Stimulated activated CD8-positive, alpha-beta memory T cell treated with anti-CD3 and anti-CD28 coated beads, Interleukin-15, amount 100 ng/mL, for 4 hours (primary cell): Measurements from ENCODE around the gene MFAP1.
"Not testable (repeated sequence)": the region's sequence is repeated elsewhere in the genome, so short reads cannot be mapped to it uniquely, and the experiment has no call there.

Experiments
- DNase-seq, 2 donors: peaks; one replicate each; pipeline ENCODE4 v3.0.0-alpha.2; 2020; ENCODE audit warnings: low read depth in 2 of 2

Gene MFAP1, protein sequence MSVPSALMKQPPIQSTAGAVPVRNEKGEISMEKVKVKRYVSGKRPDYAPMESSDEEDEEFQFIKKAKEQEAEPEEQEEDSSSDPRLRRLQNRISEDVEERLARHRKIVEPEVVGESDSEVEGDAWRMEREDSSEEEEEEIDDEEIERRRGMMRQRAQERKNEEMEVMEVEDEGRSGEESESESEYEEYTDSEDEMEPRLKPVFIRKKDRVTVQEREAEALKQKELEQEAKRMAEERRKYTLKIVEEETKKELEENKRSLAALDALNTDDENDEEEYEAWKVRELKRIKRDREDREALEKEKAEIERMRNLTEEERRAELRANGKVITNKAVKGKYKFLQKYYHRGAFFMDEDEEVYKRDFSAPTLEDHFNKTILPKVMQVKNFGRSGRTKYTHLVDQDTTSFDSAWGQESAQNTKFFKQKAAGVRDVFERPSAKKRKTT

DNA sequence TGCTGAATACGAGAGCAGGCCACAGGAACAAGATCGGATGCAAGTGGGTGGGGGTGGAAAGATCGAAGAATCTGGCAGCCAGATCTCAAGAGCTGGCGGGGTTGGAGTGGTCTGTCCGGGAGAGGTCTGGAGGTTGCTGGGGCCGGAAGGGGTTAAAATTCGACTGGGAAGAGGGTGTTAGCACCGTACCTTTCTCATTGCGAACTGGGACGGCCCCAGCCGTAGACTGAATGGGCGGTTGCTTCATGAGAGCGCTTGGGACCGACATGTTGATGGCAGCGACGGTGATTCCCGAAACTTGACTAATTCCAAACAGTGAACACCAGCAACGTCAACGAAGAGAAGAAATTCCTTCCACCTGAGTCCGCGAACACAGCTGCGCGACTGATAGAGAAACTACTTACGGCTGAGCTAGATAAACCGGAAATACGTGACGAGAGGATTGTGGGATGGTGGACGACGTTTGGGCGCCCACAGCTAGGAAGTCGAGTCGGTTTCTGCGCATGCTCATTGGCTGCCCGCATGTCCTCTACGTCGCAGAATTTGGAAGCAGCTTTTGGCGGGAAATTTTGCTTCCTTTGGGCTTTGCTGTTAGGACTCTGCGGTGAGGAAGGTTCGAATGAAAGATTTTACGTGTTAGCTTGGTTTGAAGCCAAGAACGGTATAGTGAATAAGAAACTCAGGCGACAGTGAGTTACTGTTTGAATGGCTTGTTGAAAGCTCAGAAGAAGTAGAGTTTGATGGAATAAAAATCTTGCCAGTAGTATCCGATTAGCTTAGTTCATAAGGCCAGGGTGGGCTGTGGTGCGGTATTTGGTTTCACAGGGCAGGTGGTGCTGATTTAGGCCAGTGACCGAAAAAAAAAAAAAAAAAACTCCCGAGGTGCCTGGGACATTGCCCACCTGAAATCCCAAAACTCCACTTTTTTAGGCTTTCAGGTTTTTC is at the start of gene MFAP1:
Gene MFAP1, minus strand, starts transcription at position 389 of the 945 bp plus-strand sequence. Its CDS starts 121 bp downstream, at position 268.
- peak; percentile 78 to 90 for DNase-seq

DNA sequence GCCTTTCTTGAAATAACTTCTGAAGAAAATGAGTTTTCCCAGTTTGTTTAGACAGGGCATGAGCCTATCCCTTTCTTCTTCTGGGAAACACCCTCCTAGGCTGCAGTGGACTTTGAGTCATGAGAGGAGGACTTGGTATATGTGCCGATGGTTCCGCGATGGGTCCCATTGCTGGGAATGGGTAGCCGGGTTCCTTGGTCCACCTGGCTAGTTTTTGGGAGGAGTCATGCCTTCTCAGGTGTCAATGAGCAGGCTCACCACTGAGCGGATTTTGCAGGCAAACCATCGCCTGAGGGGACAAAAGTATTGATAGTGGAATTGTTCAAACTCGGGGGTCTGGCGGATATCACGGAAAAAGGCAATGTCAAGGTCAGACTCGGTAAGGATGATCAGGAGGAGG is 49.2 kb upstream of the MFAP1 start:
- DNase-seq: no peak

DNA sequence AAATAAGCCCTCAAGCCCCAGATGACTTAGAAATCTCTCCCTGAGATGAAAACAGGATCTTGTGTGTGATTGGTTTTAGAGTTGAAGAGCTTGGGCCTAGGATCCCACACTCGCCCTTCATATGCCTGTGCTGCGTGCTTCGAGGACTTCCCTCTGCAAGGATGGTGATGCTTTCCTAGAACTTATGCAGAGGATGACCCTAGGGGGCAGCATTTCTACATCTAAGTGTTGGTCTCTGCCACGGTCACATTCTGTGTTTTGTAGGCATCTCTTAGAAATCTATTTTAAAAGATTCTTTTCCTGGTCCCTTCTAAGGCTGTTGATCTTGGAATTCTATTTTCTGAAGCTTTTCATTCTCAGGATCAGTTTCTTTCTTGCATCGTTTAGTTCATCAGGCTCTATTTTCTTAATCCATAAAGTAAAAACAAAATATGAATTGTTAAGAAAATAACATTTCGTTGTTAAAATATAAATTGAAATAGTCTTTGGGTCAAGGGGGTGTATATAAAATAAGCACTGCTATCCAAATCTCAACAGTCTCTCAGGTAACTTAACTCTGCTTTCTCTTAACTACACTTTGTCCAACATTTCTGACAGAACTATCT is 48.0 kb upstream of the MFAP1 start:
- DNase-seq: no peak

DNA sequence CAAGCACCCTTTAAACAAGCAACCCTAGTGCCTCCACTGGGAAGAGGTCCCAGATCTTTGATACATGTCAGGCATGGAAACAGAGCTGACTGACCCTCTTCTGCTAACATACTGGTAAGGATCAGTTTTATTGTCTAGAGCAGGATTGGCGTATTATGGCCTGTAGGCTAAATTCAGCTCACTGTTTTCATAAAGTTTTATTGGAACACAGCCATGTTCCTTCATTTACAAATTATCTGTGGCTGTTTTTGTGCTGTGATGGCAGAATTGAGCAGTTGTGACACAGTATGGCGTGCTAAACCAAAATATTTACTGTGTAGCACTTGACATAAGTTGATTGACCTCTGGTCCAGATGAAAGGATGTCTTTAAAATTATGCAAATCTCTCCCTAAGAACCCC is 47.3 kb upstream of the MFAP1 start:
- no peak for DNase-seq

DNA sequence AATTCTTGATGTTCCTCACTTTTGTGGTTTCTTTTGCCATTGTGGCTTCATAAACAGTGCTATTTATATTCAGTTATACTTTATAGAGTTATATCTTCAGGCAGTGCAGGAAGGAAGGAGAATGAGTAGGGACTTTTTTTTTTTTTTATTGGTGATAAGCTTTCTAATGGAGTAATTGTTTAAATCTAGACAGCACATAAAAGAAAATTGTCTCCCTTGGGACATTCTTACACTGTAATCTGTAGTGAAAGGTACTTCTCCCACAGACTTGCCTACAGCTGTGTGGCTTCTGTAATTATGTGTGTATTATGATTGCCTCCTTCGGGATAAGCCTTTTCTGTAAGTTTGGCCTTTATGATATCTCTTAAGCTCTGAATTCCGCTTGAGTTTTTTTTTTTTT is 43.9 kb upstream of the MFAP1 start:
- no peak for DNase-seq

DNA sequence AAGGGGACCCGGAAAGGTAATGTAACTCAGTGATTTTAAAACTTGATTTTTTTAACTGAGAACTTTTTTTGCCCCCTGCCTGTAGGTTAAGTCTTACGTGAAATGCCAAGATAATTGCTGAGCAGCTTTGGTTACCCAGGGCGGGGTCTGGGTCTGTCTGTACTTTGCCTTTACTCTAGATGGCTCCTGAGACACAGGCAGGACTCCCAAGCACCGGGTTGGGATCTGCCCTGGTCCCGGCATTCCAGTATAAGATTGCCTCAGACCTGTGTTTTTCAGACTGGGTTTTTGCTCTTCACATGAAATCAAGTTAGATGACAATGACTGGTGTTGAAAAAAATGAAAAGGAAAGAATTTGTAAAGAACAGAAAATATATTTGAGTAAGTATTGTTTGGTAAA is 42.6 kb upstream of the MFAP1 start:
- DNase-seq: no peak

DNA sequence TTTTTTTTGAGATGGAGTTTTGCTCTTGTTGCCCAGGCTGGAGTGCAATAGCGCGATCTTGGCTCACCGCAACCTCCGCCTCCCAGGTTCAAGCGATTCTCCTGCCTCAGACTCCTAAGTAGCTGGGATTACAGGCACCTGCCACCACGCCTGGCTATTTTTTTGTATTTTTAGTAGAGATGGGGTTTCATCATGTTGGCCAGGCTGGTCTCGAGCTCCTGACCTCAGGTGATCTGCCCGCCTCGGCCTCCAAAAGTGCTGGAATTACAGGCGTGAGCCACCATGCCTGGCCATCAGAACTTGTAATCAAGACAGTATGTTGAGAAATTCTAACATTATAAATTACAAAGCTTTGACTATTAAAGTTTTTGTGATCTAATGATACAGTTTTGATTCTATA is 42.1 kb upstream of the MFAP1 start:
- not testable (repeated sequence) for DNase-seq

DNA sequence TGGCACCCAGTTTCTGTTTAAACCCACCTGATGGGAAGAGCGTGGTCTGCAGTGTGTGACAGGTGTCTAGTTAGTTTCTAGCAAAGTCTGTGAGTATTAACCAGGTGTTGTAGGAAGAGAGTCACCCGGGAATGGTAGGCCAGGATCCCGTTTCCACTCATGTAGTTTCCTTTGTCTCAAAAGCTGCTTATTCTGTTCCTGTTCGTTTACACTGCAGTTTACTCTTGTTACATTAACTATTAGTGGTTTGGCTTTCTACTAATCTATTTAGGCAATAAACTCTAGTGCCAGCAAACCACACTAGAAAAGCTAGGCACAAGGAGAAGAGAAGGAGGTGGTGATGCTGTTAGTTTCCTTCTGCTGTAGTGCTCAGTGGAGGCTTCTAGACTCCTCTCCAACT is 35.1 kb upstream of the MFAP1 start:
- no peak for DNase-seq

DNA sequence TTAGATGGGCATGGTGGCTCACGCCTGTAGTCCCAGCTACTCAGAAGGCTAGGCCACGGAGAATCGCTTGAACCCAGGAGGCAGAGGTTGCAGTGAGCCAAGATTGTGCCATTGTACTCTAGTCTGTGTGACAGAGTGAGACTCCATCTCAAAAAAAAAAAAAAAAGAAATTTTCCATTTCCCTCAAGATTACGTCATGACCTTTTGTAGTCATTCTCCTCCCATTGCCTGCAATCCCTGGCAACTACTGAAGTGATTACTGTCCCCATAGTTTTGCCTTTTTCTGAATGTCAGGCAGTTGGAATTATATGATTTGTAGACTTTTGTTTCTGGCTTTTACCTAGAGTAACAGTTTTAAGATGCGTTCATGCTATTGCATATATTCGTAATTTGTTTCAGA is 30.3 kb upstream of the MFAP1 start:
- no peak for DNase-seq

DNA sequence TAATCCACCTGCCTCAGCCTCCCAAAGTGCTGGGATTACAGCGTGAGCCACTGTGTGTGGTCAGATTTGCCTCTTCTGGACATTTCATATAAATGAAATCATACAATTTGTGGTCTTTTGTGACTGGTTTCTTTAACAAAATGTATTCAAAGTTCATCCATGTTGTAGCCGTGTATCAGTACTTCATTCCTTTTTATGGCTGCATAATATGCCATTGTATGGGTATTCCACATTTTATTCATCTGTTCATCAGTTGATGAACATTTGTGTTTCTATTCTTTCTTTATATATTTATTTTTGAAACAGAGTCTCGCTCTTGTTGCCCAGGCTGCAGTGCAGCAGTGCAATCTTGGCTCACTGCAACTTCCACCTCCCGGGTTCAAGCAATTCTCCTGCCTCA is 28.1 kb upstream of the MFAP1 start:
- no peak for DNase-seq

DNA sequence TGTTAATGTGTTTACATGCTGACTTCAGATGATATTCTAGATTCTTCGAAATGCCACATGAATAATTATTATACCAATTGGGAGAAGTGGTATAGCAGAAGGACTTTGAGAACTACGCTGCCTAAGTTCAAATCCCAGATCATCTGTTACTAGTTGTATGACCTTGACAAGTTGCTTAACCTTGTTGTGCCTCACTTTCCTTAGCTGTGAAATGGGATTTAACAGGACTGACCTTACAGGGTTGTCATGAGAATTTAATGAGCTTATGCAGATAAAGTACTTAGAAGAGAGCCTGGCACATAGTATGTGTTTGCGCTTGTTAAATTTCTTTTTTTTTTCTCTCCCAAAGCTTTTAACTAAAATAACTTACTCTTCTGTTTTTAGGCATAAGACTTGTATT is 26.8 kb upstream of the MFAP1 start:
- DNase-seq: no peak

DNA sequence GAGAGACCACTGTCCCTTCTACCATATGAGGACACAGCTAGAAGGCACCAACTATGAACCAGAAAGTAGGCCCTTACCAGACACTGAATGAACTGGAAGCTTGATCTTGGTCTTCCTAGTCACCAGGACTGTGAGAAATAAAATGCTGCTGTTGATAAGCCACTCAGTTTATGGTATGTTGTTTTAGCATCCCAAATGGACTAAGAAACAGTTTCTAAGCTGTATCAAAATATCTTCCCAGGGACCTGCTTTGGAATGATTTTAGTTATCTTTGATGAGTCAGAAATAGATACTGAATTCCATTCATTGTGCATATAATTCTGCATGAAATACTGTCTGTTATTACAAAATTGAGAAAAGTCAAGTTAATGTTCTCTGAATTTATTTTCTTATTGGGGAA is 20.9 kb upstream of the MFAP1 start:
- no peak for DNase-seq

DNA sequence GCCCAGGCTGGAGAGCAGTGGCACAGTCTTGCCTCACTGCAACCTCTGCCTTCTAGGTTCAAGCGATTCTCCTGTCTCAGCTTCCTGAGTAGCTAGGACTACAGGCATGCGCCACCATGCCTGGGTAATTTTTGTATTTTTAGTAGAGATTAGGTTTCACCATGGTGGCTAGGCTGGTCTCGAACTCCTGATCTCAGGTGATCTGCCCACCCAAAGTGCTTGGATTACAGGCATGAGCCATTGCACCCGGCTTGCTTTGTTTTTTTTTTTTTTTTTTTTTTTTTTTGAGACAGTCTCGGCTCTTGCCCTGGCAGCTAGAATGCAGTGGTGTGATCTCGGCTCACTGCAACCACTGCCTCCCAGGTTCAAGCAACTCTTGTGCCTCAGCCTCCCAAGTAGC is 8.0 kb upstream of the MFAP1 start:
- not testable (repeated sequence) for DNase-seq

DNA sequence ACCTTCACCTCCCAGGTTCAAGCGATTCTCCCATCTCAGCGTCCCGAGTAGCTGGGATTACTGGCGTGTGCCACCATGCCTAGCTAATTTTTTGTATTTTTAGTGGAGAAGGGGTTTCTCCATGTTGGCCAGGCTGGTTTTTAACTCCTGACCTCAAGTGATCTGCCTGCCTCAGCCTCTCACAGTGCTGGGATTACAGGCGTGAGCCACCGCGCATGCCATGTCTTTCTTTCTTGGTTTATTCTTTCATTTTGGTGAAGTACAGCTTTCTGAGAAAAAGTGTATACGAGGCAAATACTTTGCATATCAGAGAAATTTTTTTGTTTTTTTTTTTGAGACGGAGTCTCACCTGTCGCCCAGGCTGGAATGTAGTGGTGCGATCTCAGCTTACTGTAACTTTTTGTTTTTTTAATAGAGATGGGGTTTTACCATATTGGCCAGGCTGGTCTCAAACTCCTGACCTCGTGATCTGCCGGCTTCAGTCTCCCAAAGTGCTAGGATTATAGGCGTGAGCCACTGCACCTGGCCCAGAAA is 7.1 kb upstream of the MFAP1 start:
- DNase-seq: not testable (repeated sequence)

DNA sequence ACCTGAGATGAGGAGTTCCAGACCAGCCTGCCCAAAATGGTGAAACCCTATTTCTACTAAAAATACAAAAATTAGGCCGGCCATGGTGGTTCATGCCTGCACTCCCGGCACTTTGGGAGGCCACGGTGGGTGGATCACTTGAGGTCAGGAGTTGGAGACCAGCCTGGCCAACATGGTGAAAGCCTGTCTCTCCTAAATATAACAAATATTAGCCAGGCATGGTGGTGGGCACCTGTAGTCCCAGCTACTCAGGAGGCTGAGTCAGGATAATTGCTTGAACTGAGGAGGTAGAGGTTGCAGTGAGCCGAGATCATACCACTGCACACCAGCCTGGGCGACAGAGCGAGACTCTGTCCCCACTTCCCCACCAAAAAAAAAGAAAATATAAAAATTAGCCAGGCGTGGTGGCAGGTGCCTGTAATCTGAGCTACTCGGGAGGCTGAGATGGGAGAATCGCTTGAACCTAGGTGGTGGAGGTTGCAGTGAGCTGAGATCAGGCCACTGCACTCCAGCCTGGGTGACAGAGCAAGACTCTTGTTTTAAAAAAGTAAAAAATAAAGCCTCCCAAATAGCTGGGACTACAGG is 6.3 kb upstream of the MFAP1 start:
- not testable (repeated sequence) for DNase-seq

DNA sequence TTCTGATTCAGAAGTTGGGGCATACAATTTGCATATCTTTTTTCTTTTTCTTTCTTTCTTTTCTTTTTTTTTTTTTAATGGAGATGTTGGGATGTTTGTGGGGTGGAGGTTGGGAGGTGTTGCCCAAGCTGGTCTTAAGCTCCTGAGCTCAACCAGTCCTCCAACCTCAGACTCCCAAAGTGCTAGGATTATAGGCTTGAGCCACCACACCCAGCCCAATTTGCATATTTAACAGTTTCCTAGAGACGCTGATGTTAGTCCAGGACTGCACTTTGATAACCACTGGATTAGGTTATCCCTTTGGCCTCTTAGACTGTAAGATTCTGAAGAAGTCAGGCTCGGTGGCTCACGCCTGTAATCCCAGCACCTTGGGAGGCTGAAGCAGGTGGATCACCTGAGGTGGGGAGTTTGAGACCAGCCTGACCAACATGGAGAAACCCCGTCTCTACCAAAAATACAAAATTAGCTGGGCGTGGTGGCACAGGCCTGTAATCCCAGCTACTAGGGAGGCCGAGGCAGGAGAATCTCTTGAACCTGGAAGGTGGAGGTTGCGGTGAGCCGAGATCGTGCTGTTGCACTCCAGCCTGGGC is 5.6 kb upstream of the MFAP1 start:
- DNase-seq: not testable (repeated sequence)

DNA sequence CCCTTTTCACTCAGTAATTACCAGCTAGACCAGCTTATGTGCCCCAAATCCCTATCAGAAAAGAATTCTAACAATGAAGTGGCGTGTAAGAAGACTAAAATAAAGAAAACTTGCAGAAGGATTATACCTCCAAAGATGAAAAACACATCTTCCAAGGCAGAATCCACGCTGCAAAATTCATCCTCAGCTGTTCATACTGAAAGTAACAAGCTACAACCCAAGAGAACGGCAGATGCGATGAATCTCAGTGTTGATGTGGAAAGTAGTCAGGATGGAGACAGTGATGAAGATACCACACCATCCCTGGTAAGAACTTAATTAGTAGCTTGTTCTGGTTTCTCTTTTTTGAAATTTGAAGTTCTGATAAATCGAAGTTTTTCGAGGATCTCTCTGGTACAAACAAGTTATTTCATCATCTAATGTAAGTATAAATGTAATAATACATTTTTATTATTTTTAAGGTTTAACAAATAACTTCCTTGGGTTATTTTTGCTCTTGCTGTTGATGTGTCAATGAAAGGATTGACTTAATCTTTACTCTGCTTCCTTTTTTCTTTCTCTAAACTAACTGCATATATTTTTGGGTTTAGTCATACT is 3.7 kb upstream of the MFAP1 start:
- no peak for DNase-seq

DNA sequence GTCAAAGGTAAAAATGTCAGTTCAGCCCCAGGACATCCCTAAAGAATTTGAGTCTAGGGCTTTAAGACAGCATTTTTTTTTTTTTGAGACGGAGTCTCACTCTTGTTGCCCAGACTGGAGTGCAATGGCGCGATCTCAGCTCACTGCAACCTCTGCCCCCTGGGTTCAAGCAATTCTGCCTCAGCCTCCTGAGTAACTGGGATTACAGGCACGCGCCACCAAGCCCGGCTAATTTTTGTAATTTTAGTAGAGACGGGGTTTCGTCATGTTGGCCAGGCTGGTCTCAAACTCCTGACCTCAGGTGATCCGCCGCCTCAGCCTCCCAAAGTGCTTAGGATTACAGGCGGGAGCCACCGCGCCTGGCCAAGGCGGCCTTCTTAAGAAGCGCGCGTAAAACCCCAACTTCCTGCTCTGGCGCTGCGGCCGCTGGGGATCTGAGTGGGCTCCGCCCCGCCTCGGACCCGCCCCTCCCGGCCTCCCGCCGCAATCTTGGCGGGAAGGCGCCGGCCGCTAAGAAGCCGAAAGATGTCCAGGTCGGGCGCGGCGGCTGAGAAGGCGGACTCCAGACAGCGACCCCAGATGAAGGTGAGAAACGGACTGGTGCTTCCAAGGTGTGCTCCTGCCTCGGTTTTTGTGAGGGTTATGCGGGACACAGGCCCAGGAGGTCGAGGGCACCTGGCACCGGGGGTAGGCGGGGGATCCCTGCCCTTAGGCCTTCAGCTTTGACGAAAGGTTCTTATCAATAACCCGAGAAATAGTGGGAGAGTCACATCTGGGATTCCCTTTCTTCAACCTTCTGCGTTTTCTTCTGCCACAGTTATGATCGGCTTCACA is 2.2 kb upstream of the MFAP1 start, which contains the start of gene WDR76:
Gene WDR76, plus strand, starts transcription at position 495 of the 834 bp plus-strand sequence. Its CDS starts 31 bp downstream, at position 526.
- DNase-seq: peak; percentile 45 to 49

DNA sequence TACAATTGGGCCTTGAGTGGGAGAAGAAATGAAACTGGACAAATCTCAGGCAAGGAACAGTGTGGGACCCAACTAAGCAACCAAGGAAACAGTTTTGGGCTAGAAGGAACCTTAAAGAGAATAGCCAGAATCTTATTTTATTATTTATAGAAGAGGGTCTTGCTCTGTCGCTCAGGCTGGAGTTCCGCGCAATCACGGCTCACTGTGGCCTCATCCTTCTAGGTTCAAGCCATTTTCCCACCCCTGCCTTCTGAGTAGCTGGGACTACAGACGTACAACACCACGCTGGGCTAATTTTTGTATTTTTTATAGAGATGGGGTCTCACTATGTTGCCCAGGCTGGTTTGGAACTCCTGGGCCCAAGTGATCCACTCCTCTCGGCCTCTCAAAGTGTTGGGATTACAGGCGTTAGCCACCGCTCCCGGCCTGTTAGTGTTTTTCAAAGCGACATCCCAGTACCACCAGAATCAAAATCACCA is 1.6 kb upstream of the MFAP1 start:
- no peak for DNase-seq

DNA sequence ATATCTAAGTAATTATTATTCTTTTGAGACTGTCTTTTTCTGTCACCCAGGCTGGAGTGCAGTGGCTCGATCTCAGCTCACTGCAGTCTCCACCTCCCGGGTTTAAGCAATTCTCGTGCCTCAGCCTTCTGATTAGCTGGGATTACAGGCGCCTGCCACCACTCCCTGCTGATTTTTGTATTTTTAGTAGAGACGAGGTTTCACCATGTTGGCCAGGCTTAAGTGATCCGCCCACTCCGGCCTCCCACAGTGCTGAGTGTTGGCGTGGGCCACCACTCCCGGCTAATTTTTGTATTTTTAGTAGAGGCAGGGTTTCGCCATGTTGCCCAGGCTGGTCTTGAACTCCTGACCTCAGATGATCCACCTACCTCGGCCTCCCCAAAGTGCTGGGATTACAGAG is 815 bp upstream of the MFAP1 start:
- not testable (repeated sequence) for DNase-seq
